Caco-2 (cell line): ENCODE data around the gene ESPN. TPM values are rescaled to one million over a fixed set of nuclear protein-coding genes. Genes with fewer than 3 reads are reported as not detected.

Experiments used
- BruUV-seq: library from RNA; stranded (reverse); fragments of 400-500 nt; replicated peaks from 2 replicates; lab custom pipeline; 2021; lab: Mats Ljungman, UMichigan
- CTCF ChIA-PET: fragments of 300-600 bp; sonication (Branson Sonifier 250); formaldehyde crosslinking; loops from one replicate; lab custom pipeline; 2022; ENCODE audit warnings: antibody characterized with exemption; lab: Charles Lee
- POLR2A ChIA-PET: fragments of 300-600 bp; sonication (Branson Sonifier 250); formaldehyde crosslinking; loops from one replicate; lab custom pipeline; 2022; ENCODE audit warnings: antibody characterized with exemption; lab: Charles Lee
- DNase-seq, 2 experiments: peaks; one replicate each; pipeline versions ENCODE4 v3.0.0 to v3.0.0-alpha.2; 2020 to 2022
- H3K27me3 ChIP-seq: replicated peaks from 2 replicates; pipeline ENCODE4 v1.6.0; 2011; ENCODE audit warnings: low read length; ENCODE audit not compliant: control insufficient read depth, insufficient read depth
- H3K36me3 ChIP-seq: 2 replicates; pipeline ENCODE4 v1.5.1; 2011; ENCODE audit warnings: low read length; ENCODE audit not compliant: control insufficient read depth, insufficient read depth
- H3K4me1 ChIP-seq: fragments of 250-450 bp; sonication (Bioruptor Pico); 2 replicates; pipeline ENCODE4 v1.5.1; 2020; ENCODE audit warnings: mild to moderate bottlenecking
- H3K4me3 ChIP-seq: 2 replicates; pipeline ENCODE4 v1.5.1; 2011; ENCODE audit warnings: low read depth, mild to moderate bottlenecking, control low read depth, low read length
- H3K9me3 ChIP-seq: fragments of 250-450 bp; sonication (Bioruptor Pico); 2 replicates; pipeline ENCODE4 v1.5.1; 2020; ENCODE audit warnings: mild to moderate bottlenecking, moderate library complexity
- H3K27ac Mint-ChIP-seq: one replicate; pipeline ENCODE4 v1.8.0; 2022; ENCODE audit warnings: mixed read lengths; ENCODE audit not compliant: unreplicated experiment
- H3K27me3 Mint-ChIP-seq: one replicate; pipeline ENCODE4 v1.8.0; 2022; ENCODE audit warnings: mixed read lengths; ENCODE audit not compliant: insufficient read depth, unreplicated experiment
- H3K36me3 Mint-ChIP-seq: one replicate; pipeline ENCODE4 v1.8.0; 2022; ENCODE audit warnings: mild to moderate bottlenecking, mixed read lengths; ENCODE audit not compliant: insufficient read depth, unreplicated experiment
- H3K4me1 Mint-ChIP-seq: one replicate; pipeline ENCODE4 v1.8.0; 2022; ENCODE audit warnings: low read depth, mixed read lengths; ENCODE audit not compliant: unreplicated experiment
- H3K4me3 Mint-ChIP-seq: one replicate; pipeline ENCODE4 v1.8.0; 2022; ENCODE audit warnings: mild to moderate bottlenecking, moderate library complexity, mixed read lengths; ENCODE audit not compliant: unreplicated experiment
- H3K9me3 Mint-ChIP-seq: one replicate; pipeline ENCODE4 v1.8.0; 2022; ENCODE audit warnings: mixed read lengths; ENCODE audit not compliant: unreplicated experiment
- CTCF ChIP-seq, 2 experiments: fragments of 200-600 bp in 1 of 2; IDR thresholded peaks; 1 replicate in 1 of 2; 2 replicates in 1 of 2; pipeline versions ENCODE4 v1.5.1 to v1.8.0; 2011 to 2022; ENCODE audit warnings: antibody characterized with exemption in 1 of 2, control low read depth in 1 of 2, inconsistent platforms in 1 of 2, low read depth in 1 of 2, low read length in 1 of 2, mild to moderate bottlenecking in 1 of 2, moderate library complexity in 1 of 2; ENCODE audit not compliant: insufficient read depth in 1 of 2, severe bottlenecking in 1 of 2, unreplicated experiment in 1 of 2
- intact Hi-C: fragments of 100-400 bp; cut with micrococcal nuclease; formaldehyde crosslinking; loops from one replicate; pipeline ENCODE4 v1.10.0; 2022; ENCODE audit not compliant: unreplicated experiment
- total RNA-seq: library from RNA; stranded (reverse); gene quantifications from 2 replicates; pipeline ENCODE4 v1.2.3, GENCODE V29; 2022

The ESPN gene
- total RNA-seq, 1 experiment from 2014 or later, result 16.3 TPM

- BruUV-seq, result no TSS peak
- Mint-ChIP-seq H3K36me3 (no peaks in the 10 kb centered on the region), H3K4me1 (no peaks in the 10 kb centered on the region), H3K27me3 (peaks cover 7% of the 10 kb centered on the region), H3K27ac (no peak overlapping the region), H3K9me3 (no peaks in the 10 kb centered on the region), H3K4me3 (peak overlapping the region; percentile 69)
- peaks cover 1% of the 10 kb centered on the region for H3K27me3 ChIP-seq
- TF ChIP-seq CTCF (IDR thresholded peaks at IDR 0.05; ENCODE audit: insufficient read depth in 1 of 2, low read depth in 1 of 2, low read length in 1 of 2, severe bottlenecking in 1 of 2, unreplicated experiment in 1 of 2), result peak; percentile 70 to 85
- CTCF ChIA-PET, result interaction anchor here (0.5 to 1.7 kb wide), 13 partner anchors 9 to 168 kb away, joined by 3 to 39 read pairs (median 3); partner anchors contain the start of genes ACOT7, PLEKHG5 and ZBTB48
- H3K4me1 ChIP-seq, result peaks cover 21% of the 10 kb centered on the region
- intact Hi-C loops, result loop anchor here (1.0 to 2.0 kb wide), 2 partner anchors 15 to 66 kb away; no protein-coding TSS in a partner anchor
- POLR2A ChIA-PET, result no interaction called here
- H3K9me3 ChIP-seq, result no peaks in the 10 kb centered on the region
- DNase-seq, result peak; percentile 68 to 82
- no peaks in the 10 kb centered on the region for H3K36me3 ChIP-seq
- H3K4me3 ChIP-seq, result peak overlapping the region; percentile 24
These were observed 1.1 kb upstream of the ESPN start for GRCh38 chr1:6423321-6423999.

- Histone ChIP-seq H3K27me3 (peaks cover 1% of the 10 kb centered on the region), H3K9me3 (no peaks in the 10 kb centered on the region), H3K4me3 (peak overlapping the region; percentile 24), H3K4me1 (peaks cover 21% of the 10 kb centered on the region), H3K36me3 (no peaks in the 10 kb centered on the region)
- no peaks in the 10 kb centered on the region for H3K4me1 Mint-ChIP-seq
- no peak for TF ChIP-seq CTCF (IDR thresholded peaks at IDR 0.05; ENCODE audit: insufficient read depth in 1 of 2, low read depth in 1 of 2, low read length in 1 of 2, severe bottlenecking in 1 of 2, unreplicated experiment in 1 of 2)
- POLR2A ChIA-PET, result no interaction called here
- no peaks in the 10 kb centered on the region for H3K36me3 Mint-ChIP-seq
- intact Hi-C loops, result loop anchor here (1.0 to 2.0 kb wide), 2 partner anchors 15 to 65 kb away; no protein-coding TSS in a partner anchor
- BruUV-seq, result no TSS peak
- H3K27me3 Mint-ChIP-seq, result peaks cover 7% of the 10 kb centered on the region
- H3K9me3 Mint-ChIP-seq, result no peaks in the 10 kb centered on the region
- peak in 1 of 2 experiments; percentile 37 for DNase-seq
- CTCF ChIA-PET, result interaction anchor here (1.0 to 1.7 kb wide), 9 partner anchors 9 to 70 kb away, joined by 3 to 39 read pairs (median 4); partner anchors contain the start of genes ACOT7 and PLEKHG5
- peak overlapping the region; percentile 69 for H3K4me3 Mint-ChIP-seq
- no peak overlapping the region for H3K27ac Mint-ChIP-seq
These were observed 493 bp upstream of the ESPN start for GRCh38 chr1:6424000-6424565.

DNA sequence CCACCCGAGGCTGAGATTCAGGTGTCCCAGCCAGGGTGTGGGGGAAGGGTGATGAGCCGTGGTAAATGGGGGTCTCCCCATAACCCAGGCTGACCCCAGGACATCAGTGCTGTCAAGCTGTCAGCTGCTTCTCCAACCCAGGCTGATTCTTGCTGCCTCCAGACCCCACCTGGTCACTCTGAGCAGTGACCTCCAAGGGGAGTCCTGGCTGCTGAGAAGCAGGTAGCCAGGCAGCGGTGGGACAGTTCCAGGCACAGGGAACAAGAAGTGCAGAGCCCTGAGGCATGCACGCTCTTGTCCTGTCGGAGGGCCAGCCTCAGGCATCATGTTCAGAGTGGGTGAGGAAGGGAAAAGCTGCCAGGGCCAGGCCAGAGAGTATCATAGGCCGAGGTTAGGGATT is 1.1 kb downstream of the ESPN start:
- no TSS peak for BruUV-seq
- CTCF ChIA-PET, result interaction anchor here (1.2 kb wide), 1 partner anchor 15 kb away, joined by 3 read pairs; no protein-coding TSS in a partner anchor
- H3K36me3 ChIP-seq, result no peaks in the 10 kb centered on the region

More for the DNA sequence above, 1.1 kb downstream of the ESPN start:
- Histone ChIP-seq H3K9me3 (no peaks in the 10 kb centered on the region), H3K27me3 (peaks cover 1% of the 10 kb centered on the region), H3K4me1 (peaks cover 14% of the 10 kb centered on the region), H3K4me3 (no peak overlapping the region)
- H3K27ac Mint-ChIP-seq, result no peak overlapping the region
- H3K36me3 Mint-ChIP-seq, result no peaks in the 10 kb centered on the region
- intact Hi-C loops, result no loop called here
- TF ChIP-seq CTCF (IDR thresholded peaks at IDR 0.05; ENCODE audit: insufficient read depth in 1 of 2, low read depth in 1 of 2, low read length in 1 of 2, severe bottlenecking in 1 of 2, unreplicated experiment in 1 of 2), result no peak
- peaks cover 7% of the 10 kb centered on the region for H3K27me3 Mint-ChIP-seq
- POLR2A ChIA-PET, result no interaction called here
- H3K4me3 Mint-ChIP-seq, result no peak overlapping the region
- H3K9me3 Mint-ChIP-seq, result no peaks in the 10 kb centered on the region
- no peaks in the 10 kb centered on the region for H3K4me1 Mint-ChIP-seq
- DNase-seq, result peak in 1 of 2 experiments; percentile 28
